Duodenal mucosa (tissue), 2 donors: ENCODE results near the gene CPNE2.

Experiments used
- H3K27ac ChIP-seq: one replicate; pipeline ENCODE4 v1.7.0; 2013; ENCODE audit warnings: low read depth, low read length
- H3K27me3 ChIP-seq, 2 donors: one replicate each; pipeline ENCODE4 v1.7.0; 2013; ENCODE audit warnings: low read length in 2 of 2, control low read depth in 1 of 2; ENCODE audit not compliant: insufficient read depth in 2 of 2, control insufficient read depth in 1 of 2
- H3K36me3 ChIP-seq, 2 donors: one replicate each; pipeline ENCODE4 v1.7.0; 2013; ENCODE audit warnings: low read length in 2 of 2, control low read depth in 1 of 2; ENCODE audit not compliant: insufficient read depth in 2 of 2, control insufficient read depth in 1 of 2
- H3K4me1 ChIP-seq, 2 donors: one replicate each; pipeline ENCODE4 v1.7.0; 2013; ENCODE audit warnings: low read length in 2 of 2, control low read depth in 1 of 2; ENCODE audit not compliant: insufficient read depth in 2 of 2, control insufficient read depth in 1 of 2
- H3K4me3 ChIP-seq, 2 donors: one replicate each; pipeline ENCODE4 v1.7.0; 2013; ENCODE audit warnings: low read length in 2 of 2, low read depth in 1 of 2
- H3K9ac ChIP-seq, 2 donors: one replicate each; pipeline ENCODE4 v1.7.0; 2013; ENCODE audit warnings: low read length in 2 of 2, low read depth in 1 of 2
- H3K9me3 ChIP-seq, 2 donors: one replicate each; pipeline ENCODE4 v1.7.0; 2013; ENCODE audit warnings: low read length in 2 of 2, control low read depth in 1 of 2; ENCODE audit not compliant: control insufficient read depth in 1 of 2

Gene CPNE2

DNA sequence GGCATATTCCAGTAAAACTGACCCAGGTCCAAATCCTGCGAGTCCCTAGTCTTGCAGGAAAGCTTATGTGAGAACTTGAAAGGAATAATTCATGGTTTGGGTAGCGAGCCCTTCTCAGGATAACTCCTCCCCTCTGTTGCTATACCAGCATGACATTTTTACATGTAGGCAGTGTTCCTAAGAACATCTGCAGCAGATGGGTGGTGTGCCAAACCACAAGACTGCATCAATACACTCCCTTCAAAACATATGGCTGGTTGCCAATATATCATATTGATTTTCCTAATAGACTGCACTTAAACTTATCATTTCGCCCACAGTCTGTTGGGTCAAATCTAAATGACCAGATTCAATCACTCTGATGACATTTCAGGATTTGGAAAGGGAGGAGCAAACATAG is 73.6 kb downstream of the CPNE2 start:
- Histone ChIP-seq H3K27me3 (no peaks in the 10 kb centered on the region), H3K9me3 (no peaks in the 10 kb centered on the region), H3K27ac (no peak overlapping the region), H3K9ac (no peak overlapping the region), H3K4me1 (peaks cover 14% of the 10 kb centered on the region in 2 donors), H3K36me3 (peaks cover 26 to 47% of the 10 kb centered on the region in 2 donors), H3K4me3 (no peak overlapping the region)

DNA sequence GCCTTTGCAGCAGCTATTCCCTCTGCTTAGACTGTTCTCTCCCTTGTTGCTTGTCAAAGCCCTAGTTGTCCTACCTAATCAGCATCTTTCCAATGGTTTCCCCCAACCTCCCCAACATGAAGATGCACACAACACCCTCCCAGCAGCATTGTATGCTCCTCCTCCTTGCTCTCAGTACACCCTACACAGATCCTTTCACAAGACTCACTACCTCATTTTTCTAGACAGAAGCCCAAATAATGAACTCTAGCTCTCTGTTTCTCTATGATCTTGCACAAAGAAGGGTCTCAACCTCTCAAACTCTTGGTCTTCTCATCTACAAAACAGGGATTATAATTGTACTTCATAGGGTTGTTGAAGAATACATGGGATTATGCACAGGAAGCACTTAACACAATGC is 74.1 kb downstream of the CPNE2 start:
- H3K4me1 ChIP-seq = peaks cover 14% of the 10 kb centered on the region in 2 donors
- H3K27me3 ChIP-seq = no peaks in the 10 kb centered on the region
- no peak overlapping the region for H3K27ac ChIP-seq
- peaks cover 31 to 49% of the 10 kb centered on the region in 2 donors for H3K36me3 ChIP-seq
- H3K4me3 ChIP-seq = no peak overlapping the region
- H3K9ac ChIP-seq = peak overlapping the region in 1 of 2 donors; percentile 21
- H3K9me3 ChIP-seq = no peaks in the 10 kb centered on the region

DNA sequence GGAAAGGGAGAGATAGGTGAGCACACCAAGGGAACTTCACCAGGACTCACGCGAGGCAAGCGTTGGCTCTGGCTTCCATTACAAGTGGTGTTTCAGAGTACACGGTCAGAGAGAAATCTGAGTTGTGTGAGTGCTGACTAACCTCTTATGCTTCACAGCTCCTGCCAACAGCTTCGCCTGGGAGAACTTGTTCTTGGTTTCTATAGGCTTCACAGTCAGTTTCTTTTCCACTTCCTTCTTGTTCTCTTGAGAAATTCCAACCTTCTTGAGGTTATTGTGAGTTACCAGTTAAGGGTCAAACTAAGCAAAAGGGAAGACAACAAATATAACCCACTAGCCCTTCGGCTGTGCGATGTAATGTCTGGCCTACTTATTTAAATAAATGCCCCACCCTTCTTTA is 74.6 kb downstream of the CPNE2 start:
- Histone ChIP-seq H3K4me3 (no peak overlapping the region), H3K9ac (peak overlapping the region in 1 of 2 donors; percentile 21), H3K36me3 (peaks cover 36 to 54% of the 10 kb centered on the region in 2 donors), H3K9me3 (no peaks in the 10 kb centered on the region), H3K4me1 (peaks cover 14% of the 10 kb centered on the region in 2 donors), H3K27me3 (no peaks in the 10 kb centered on the region), H3K27ac (no peak overlapping the region)

DNA sequence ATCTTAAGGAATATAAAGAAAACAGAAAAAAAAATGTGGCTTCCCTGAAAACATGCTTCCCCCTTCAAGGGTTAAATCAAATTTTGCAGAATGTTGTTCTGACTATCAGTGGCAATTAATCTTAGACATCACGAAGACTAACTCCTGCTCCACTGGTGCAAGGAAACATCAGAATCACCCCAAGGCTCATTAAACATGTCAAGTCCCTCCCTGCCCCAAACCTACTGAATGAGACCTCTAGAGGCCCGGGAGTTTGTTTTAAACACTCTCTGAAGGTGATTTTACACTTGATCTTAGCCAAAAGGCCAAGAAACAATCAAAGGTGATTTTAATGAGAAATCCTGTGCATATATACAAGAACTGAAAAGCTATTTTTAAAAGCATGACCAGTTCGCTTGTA is 75.2 kb downstream of the CPNE2 start:
- H3K4me1 ChIP-seq = peaks cover 14% of the 10 kb centered on the region in 2 donors
- no peak overlapping the region for H3K9ac ChIP-seq
- H3K36me3 ChIP-seq = peaks cover 32 to 60% of the 10 kb centered on the region in 2 donors
- H3K27ac ChIP-seq = no peak overlapping the region
- no peaks in the 10 kb centered on the region for H3K27me3 ChIP-seq
- H3K9me3 ChIP-seq = no peaks in the 10 kb centered on the region
- H3K4me3 ChIP-seq = no peak overlapping the region

DNA sequence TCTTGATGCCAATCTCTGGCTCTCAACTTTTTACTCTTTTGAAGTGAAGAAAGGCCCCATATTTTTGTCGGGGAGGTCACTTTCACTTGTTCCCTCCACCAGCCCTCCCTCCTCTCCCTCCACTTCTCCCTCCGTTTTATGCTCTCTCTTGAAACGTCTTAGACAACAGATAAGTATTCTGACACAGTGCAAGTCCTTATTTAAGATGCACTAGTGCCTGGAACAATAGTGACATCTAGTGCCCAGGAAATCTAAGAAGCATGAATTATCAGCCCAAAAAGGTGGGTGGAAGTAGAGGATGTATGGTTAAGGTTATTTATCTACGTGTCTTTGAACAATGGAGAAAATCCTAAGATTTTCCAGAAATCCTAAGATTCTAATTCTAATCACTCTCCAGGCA is 75.6 kb downstream of the CPNE2 start:
- Histone ChIP-seq H3K36me3 (peaks cover 36 to 64% of the 10 kb centered on the region in 2 donors), H3K27ac (no peak overlapping the region), H3K9me3 (no peaks in the 10 kb centered on the region), H3K27me3 (no peaks in the 10 kb centered on the region), H3K4me3 (no peak overlapping the region), H3K9ac (no peak overlapping the region), H3K4me1 (peaks cover 14% of the 10 kb centered on the region in 2 donors)

DNA sequence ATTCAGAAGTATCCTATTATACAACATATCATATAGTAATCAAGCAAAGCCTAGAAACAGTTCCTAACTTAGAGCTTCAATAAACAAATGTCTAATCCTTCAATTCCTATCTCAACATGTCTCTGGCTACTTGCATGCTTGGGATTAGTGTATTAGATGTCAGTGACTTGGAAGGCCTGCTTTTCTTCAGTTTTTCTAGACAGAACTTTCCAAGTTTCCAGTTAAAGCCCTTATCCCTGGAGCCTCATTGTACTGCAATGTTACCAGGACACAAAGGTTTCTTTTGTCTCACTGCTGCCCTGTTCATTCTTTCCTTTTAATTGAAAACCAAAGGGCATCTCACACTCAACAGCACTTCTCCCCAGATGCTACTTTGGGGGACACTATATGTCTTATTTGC is 76.9 kb downstream of the CPNE2 start:
- H3K36me3 ChIP-seq = peaks cover 37 to 61% of the 10 kb centered on the region in 2 donors
- H3K27ac ChIP-seq = no peak overlapping the region
- H3K9me3 ChIP-seq = no peaks in the 10 kb centered on the region
- H3K4me3 ChIP-seq = no peak overlapping the region
- peaks cover 14% of the 10 kb centered on the region in 2 donors for H3K4me1 ChIP-seq
- H3K27me3 ChIP-seq = no peaks in the 10 kb centered on the region
- no peak overlapping the region for H3K9ac ChIP-seq

DNA sequence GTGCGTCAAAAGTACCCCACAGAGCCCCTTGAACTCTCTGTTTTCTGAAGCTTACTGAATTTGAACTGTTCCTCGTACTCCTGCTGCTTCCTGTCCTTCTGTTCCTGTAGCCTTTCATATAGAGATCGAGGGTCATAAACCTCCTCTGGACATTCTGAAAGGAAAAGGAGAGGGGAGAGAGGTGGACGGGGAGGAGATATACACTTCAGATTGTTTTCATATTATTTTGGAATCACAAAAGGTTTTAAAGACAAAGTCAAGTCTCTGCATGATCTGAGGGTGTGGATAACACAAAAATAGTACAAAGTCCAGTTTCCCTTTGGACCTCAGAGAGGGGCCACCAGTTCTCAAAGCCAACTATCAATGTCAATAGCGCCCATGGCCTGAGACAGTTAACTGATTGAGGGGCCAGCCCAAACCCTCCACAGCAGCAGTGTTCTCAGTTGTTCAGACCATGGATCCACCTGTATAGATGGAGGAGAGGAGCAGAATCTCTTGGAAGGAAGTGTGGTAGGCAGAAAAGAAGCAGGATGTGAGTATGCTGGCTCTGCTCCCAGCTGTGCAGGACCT is 80.4 kb downstream of the CPNE2 start:
- peaks cover 23 to 41% of the 10 kb centered on the region in 2 donors for H3K36me3 ChIP-seq
- H3K27ac ChIP-seq = no peak overlapping the region
- H3K9ac ChIP-seq = no peak overlapping the region
- H3K9me3 ChIP-seq = no peaks in the 10 kb centered on the region
- no peaks in the 10 kb centered on the region for H3K27me3 ChIP-seq
- H3K4me3 ChIP-seq = no peak overlapping the region
- H3K4me1 ChIP-seq = no peaks in the 10 kb centered on the region

DNA sequence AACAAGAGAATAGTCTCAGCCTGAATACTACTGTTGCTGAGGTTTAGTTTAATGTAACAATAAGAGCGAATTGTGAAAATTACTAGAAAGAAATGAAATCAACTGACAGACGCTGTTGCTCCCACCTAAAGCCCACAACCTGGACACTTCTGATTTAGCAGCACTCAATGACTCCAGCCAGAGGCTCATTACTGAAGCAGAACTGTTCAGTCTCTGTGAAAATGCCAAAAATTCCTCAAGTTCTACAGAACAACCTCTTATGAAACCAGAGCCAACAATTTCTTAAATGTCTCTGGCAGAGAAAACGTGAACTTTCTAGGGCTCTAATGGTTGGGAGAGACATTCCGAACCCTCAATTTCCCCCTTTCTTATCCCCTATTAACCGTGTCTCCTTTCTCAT is 83.5 kb downstream of the CPNE2 start:
- Histone ChIP-seq H3K4me3 (no peak overlapping the region), H3K9me3 (no peaks in the 10 kb centered on the region), H3K27me3 (no peaks in the 10 kb centered on the region), H3K27ac (no peak overlapping the region), H3K4me1 (no peaks in the 10 kb centered on the region), H3K9ac (no peak overlapping the region), H3K36me3 (peaks cover 18 to 28% of the 10 kb centered on the region in 2 donors)

DNA sequence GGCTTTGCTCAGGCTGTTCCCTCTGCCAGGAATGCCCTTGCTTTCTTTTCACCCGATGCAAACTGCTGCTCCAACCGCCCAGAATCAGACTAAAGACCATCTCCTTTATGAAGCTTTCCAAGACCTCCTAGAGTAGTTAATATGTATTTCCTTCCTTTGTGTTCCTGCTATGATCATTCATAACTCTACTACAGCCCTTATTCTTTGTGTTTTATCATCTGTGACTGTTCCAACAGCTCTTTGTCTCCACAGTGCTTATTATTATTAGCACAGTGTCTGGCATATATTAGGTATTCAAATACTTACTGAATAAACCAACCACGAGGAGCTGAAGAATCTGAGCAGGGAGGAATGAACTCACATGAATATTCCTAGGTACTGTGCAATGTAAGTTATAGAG is 85.8 kb downstream of the CPNE2 start:
- Histone ChIP-seq H3K4me1 (no peaks in the 10 kb centered on the region), H3K9me3 (no peaks in the 10 kb centered on the region), H3K27ac (no peak overlapping the region), H3K4me3 (no peak overlapping the region), H3K27me3 (no peaks in the 10 kb centered on the region), H3K36me3 (peaks cover 3 to 5% of the 10 kb centered on the region in 2 donors), H3K9ac (no peak overlapping the region)

DNA sequence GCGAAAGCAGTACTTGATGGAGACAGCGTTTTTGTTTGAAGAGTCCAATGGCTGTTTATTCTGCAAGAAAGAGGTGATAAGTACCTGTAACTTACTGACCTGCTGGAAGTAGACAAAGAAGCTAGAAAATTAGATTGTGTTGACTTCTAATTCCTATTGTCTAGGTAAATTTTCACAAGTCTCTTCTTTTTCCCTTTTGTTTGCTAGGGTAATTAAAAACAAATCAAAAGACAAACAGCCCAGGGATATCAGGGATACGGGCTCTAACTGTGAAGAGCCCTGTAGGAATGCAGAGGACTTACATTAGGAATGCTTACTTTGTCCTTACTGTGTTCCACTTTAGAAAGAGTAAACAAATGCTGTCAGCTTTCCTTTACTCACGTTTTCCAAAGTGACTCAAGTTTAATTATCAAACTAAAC is 86.4 kb downstream of the CPNE2 start:
- Histone ChIP-seq H3K4me1 (no peaks in the 10 kb centered on the region), H3K27me3 (no peaks in the 10 kb centered on the region), H3K27ac (no peak overlapping the region), H3K36me3 (peaks cover 0 to 3% of the 10 kb centered on the region in 2 donors), H3K4me3 (no peak overlapping the region), H3K9ac (no peak overlapping the region), H3K9me3 (no peaks in the 10 kb centered on the region)
